ENCODE data around the gene STX3. TPM values are rescaled to one million over a fixed set of nuclear protein-coding genes. Genes with fewer than 3 reads are reported as not detected.
A peak's percentile ranks its signal among the peaks of the same experiment; 100 is the strongest.

The STX3 gene
- total and polyA plus RNA-seq, 2 of the 8 experiments (the other 6 are each of a cell fraction or from before 2014, with no cell fraction given) = 50.5 to 56.1 TPM

DNA sequence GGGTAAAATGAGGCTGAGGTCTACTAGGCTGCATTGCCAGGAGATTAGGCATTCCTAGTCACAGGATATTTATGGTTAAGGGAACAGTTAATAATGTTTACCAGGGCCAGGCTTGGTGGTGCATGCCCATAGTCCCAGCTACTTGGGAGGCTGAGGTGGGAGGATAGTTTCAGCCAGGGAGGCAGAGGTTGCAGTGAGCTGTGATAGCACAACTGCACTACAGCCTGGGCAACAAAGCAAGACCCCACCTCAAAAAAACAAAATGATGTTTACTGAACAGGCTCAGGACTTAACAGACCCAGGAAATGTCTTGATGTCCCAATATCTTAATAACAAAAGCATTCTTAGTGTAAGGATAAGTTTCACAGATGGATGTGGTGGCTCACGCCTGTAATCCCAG lies 58.2 kb downstream of the STX3 start:
- H3K4me2 ChIP-seq (ENCODE audit: insufficient read depth in 1 of 2, low read depth in 2 of 2, low read length in 2 of 2) = no peak overlapping the region
- H2BK120ac ChIP-seq (replicated peaks; ENCODE audit: low read depth, low read length) = no peak overlapping the region
- no peaks in the 10 kb centered on the region for H3K27me3 ChIP-seq (replicated peaks in 1 of 4; ENCODE audit: control insufficient read depth in 3 of 4, extremely low read depth in 1 of 4, insufficient read depth in 3 of 4, low read length in 3 of 4)
- no peak overlapping the region for H3K56ac ChIP-seq (replicated peaks; ENCODE audit: insufficient read length, low read depth, low read length)
- H4K20me1 ChIP-seq (replicated peaks in 1 of 2; ENCODE audit: control insufficient read depth in 1 of 2, insufficient read depth in 2 of 2, low read length in 2 of 2) = no peaks in the 10 kb centered on the region
- WGBS, 2 experiments (ENCODE audit: extremely low coverage in 1 of 2, insufficient coverage in 1 of 2, insufficient read length in 1 of 2, insufficient replicate concordance in 2 of 2, low coverage in 1 of 2, low lambda C conversion rate in 2 of 2, missing lambda C conversion rate in 1 of 2) = 82% methylated on average over 1 of the region's 1 CpG; no CpG with 5 or more reads in 1 of the 2 experiments
- H2AFZ ChIP-seq (ENCODE audit: low read length) = no peak overlapping the region
- H3K9ac ChIP-seq (replicated peaks in 1 of 4; ENCODE audit: extremely low read depth in 1 of 4, low read depth in 3 of 4, low read length in 3 of 4) = no peak overlapping the region
- no peak overlapping the region for H3K23ac ChIP-seq (ENCODE audit: insufficient read length)
- H3K4me3 ChIP-seq (ENCODE audit: extremely low read depth in 1 of 4, insufficient read depth in 2 of 4, low read depth in 3 of 4, low read length in 4 of 4) = no peak overlapping the region
- H3K4me1 ChIP-seq (replicated peaks in 1 of 4; ENCODE audit: control insufficient read depth in 3 of 4, insufficient read depth in 4 of 4, low read length in 3 of 4) = peaks cover 5 to 15% (median 6%) of the 10 kb centered on the region in 4 experiments
- 0 out of 2 replicates have a peak overlapping the region, but pooled peaks have one; percentile 65 for H2BK15ac ChIP-seq (ENCODE audit: low read length)
- H3K36me3 ChIP-seq (ENCODE audit: control insufficient read depth in 2 of 4, insufficient read depth in 4 of 4, low read length in 3 of 4) = peaks cover 0 to 6% (median 0%) of the 10 kb centered on the region in 4 experiments; a peak in 1 of 8 replicates
- H4K5ac ChIP-seq (ENCODE audit: insufficient read length, low read depth, low read length) = no peak overlapping the region
- FAIRE-seq (no peak), DNase-seq (ENCODE audit: low read depth in 1 of 2, low spot score in 2 of 2) (no peak)
- no peaks in the 10 kb centered on the region for H3K9me3 ChIP-seq (ENCODE audit: insufficient read depth in 2 of 2, low read depth in 1 of 2, low read length in 1 of 2)
- H3K23me2 ChIP-seq (ENCODE audit: low read depth, low read length) = 0 out of 2 replicates have a peak, but pooled peaks cover 4% of the 10 kb centered on the region
- H2BK20ac ChIP-seq (ENCODE audit: low read length) = 0 out of 2 replicates have a peak overlapping the region, but pooled peaks have one; percentile 29
- 0 out of 2 replicates have a peak overlapping the region, but pooled peaks have one; percentile 27 for H2BK5ac ChIP-seq (ENCODE audit: low read depth, low read length)
- H2AK5ac ChIP-seq (ENCODE audit: low read depth, low read length) = peak overlapping the region; percentile 6; the same call in 1 of the 2 replicates
- H3K14ac ChIP-seq (ENCODE audit: insufficient read length) = no peak overlapping the region
- no peak overlapping the region for H4K91ac ChIP-seq (replicated peaks; ENCODE audit: insufficient read length, low read length)
- peak overlapping the region; percentile 69; the same call in 1 of the 2 replicates for H2BK12ac ChIP-seq (ENCODE audit: low read depth, low read length)
- no peak overlapping the region for H3K18ac ChIP-seq (ENCODE audit: extremely low read depth, low read length)
- no peak overlapping the region for H3K27ac ChIP-seq (ENCODE audit: low read depth, low read length)
- H4K8ac ChIP-seq (ENCODE audit: extremely low read depth, insufficient read depth, low read length) = no peak overlapping the region
- H3K4ac ChIP-seq (replicated peaks; ENCODE audit: insufficient read length, low read depth, low read length) = no peak overlapping the region
- 0 out of 2 replicates have a peak, but pooled peaks cover 3% of the 10 kb centered on the region for H3K79me1 ChIP-seq (ENCODE audit: low read depth, low read length)
- ChIA-PET CTCF (ENCODE audit: partially characterized antibody) (no interaction called here), POLR2A (ENCODE audit: partially characterized antibody) (interaction anchor here (0.6 kb wide), 1 partner anchor 642 kb away, joined by 3 read pairs; the partner anchor contains the start of gene DTX4)
- peaks cover 0 to 11% of the 10 kb centered on the region in 2 experiments; a peak in 2 of 4 replicates for H3K79me2 ChIP-seq (ENCODE audit: control insufficient read depth in 1 of 2, insufficient read depth in 2 of 2, low read length in 2 of 2)
- no peak for TF ChIP-seq SP2 (IDR thresholded peaks at IDR 0.05; ENCODE audit: low read length)
- no peak for TF ChIP-seq TAF1 (IDR thresholded peaks at IDR 0.05; ENCODE audit: low read depth, low read length)
- no peak for TF ChIP-seq ATF3 (IDR thresholded peaks at IDR 0.05; ENCODE audit: insufficient read depth, low read depth, low read length)
- TF ChIP-seq KDM4A (IDR thresholded peaks at IDR 0.05; ENCODE audit: low read depth, low read length, severe bottlenecking) = no peak
- TF ChIP-seq NRF1 (IDR thresholded peaks at IDR 0.05; ENCODE audit: low read depth, low read length) = no peak
- no peak for TF ChIP-seq NANOG (IDR thresholded peaks at IDR 0.05; ENCODE audit: insufficient read depth, low read depth, low read length, poor library complexity, severe bottlenecking)
- no peak for TF ChIP-seq ZNF274 (IDR thresholded peaks at IDR 0.05; ENCODE audit: borderline replicate concordance, extremely low read depth, low read length)
- TF ChIP-seq GABPA (IDR thresholded peaks at IDR 0.05; ENCODE audit: borderline replicate concordance, insufficient read depth, low read length) = no peak
- TF ChIP-seq SAP30 (IDR thresholded peaks at IDR 0.05; ENCODE audit: insufficient read depth, insufficient replicate concordance, low read length) = no peak
- no peak for TF ChIP-seq BCL11A (IDR thresholded peaks at IDR 0.05; ENCODE audit: low read depth in 2 of 2, low read length in 2 of 2)
- TF ChIP-seq KDM1A (IDR thresholded peaks at IDR 0.05; ENCODE audit: borderline replicate concordance, low read length) = no peak
- no peak for TF ChIP-seq RFX5 (IDR thresholded peaks at IDR 0.05; ENCODE audit: borderline replicate concordance, low read depth, low read length)

All from H1 (cell line).